GM12872 (cell line): ENCODE data around the gene TSPAN11.

Experiments
- TF ChIP-seq, protein P1 (sequence below): IDR thresholded peaks from 3 replicates; pipeline ENCODE4 v1.5.1; 2011; ENCODE audit warnings: low read depth, mild to moderate bottlenecking, low read length, moderate library complexity; ENCODE audit not compliant: insufficient read depth

The TSPAN11 gene

GRCh38 chr12:30885321-30885720 is 41.2 kb upstream of the TSPAN11 start:
- TF ChIP-seq, protein P1, sequence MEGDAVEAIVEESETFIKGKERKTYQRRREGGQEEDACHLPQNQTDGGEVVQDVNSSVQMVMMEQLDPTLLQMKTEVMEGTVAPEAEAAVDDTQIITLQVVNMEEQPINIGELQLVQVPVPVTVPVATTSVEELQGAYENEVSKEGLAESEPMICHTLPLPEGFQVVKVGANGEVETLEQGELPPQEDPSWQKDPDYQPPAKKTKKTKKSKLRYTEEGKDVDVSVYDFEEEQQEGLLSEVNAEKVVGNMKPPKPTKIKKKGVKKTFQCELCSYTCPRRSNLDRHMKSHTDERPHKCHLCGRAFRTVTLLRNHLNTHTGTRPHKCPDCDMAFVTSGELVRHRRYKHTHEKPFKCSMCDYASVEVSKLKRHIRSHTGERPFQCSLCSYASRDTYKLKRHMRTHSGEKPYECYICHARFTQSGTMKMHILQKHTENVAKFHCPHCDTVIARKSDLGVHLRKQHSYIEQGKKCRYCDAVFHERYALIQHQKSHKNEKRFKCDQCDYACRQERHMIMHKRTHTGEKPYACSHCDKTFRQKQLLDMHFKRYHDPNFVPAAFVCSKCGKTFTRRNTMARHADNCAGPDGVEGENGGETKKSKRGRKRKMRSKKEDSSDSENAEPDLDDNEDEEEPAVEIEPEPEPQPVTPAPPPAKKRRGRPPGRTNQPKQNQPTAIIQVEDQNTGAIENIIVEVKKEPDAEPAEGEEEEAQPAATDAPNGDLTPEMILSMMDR, result no peak

DNA sequence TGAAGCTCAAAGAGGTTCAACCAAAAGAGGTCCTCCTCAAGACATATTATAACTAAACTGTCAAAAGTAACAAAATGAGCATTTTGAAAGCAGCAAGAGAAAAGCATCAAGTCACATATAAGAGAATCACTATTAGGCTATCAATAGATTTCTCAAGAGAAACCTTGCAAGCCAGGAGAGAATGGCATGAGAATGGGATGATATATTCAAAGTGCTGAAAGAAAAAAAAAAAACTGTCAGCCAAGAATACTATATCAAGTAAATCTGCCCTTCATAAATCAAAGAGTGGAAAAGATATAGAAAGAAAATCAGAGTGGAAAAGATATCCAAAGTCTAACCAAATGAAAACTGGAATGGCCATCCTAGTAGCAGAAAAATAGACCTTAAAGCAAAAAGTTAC is 39.3 kb upstream of the TSPAN11 start:
- TF ChIP-seq, protein P1, result no peak

GRCh38 chr12:30888241-30888640 is 38.3 kb upstream of the TSPAN11 start:
- TF ChIP-seq, protein P1, result no peak

DNA sequence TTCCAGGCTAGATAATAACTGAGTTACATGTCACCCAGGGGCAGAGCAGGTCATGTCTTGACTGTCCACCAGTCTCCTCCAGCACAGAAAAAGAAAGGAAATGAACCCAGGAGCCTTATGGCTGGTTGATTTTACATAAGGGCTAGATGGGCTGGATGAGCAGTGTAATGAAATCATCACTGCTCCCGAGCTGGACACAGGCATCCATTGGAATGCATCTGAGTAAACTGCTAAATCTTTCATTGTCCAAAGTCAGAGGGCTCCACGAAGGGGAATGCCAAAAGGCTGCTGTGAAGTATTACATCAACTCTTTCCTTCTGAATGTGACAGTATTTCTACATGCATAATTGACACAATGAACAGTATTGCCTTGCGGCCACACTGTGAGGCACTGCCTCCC is 30.1 kb upstream of the TSPAN11 start:
- TF ChIP-seq, protein P1, result no peak

DNA sequence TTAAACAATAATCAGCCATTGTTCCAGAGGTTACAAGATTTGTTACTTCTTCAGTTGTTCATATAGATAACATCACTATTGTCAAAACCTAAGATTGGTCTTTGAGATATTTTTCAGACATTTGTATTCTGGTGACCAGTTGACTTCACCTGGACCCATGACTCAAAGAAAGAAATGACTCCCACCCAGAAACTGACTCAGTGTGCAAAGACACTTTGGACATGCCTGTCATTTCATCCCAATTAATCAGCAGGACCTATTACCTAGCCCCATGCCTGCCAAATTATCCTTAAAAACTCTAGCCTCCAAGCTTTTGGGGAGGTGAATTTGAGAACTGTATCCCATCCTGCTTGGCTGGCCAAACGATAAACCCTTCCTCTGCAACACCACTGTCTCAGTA is 27.7 kb upstream of the TSPAN11 start:
- TF ChIP-seq, protein P1, result no peak

- TF ChIP-seq, protein P1, result no peak
These were observed 26.2 kb upstream of the TSPAN11 start for GRCh38 chr12:30900351-30900750.

GRCh38 chr12:30902001-30902400 is 24.5 kb upstream of the TSPAN11 start:
- TF ChIP-seq, protein P1, result no peak

DNA sequence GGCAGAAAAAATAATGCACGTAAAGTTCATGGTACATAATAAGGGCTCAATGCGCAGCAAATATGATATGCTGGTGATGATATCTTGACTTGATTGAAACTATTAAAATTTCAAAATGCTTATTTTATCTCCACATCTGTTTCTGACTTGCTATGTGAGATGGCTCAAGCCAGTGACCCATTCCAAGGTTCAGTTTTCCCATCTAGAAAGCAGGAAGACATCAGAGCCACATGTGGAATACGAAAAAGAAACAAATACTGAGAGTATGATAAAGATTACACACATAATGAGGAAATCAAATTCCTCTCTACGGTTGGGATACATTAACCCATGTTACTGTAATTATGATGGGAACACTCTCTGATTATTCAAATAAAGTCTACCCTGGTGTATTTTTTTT is 24.0 kb upstream of the TSPAN11 start:
- TF ChIP-seq, protein P1, result no peak
